Heart left ventricle (tissue), 13 donors: ENCODE results near the gene CPNE2.

Experiments used
- CTCF ChIP-seq, 12 donors: fragments of 200-600 bp; sonication (generic) in 4 of 12; IDR thresholded peaks; one replicate each; pipeline versions ENCODE4 v1.5.0 to v1.8.0; 2018 to 2022; ENCODE audit warnings: antibody characterized with exemption in 12 of 12, mild to moderate bottlenecking in 5 of 12
- POLR2A ChIP-seq, 2 donors: fragments of 450-650 bp; IDR thresholded peaks; one replicate each; pipeline ENCODE4 v1.6.1; 2017; ENCODE audit warnings: antibody characterized with exemption in 2 of 2, mild to moderate bottlenecking in 2 of 2, moderate library complexity in 2 of 2
- donor health status: ischemic (EF 13 %, LVEDD 7.1; RV severe dilation, severe dysfunction).
- donor health status: DM: no; HTN: yes; CAD: no.
- donor health status: DM: no; HTN: no; CAD: no.
- donor health status: ischemic (EF 25% LVEDD 6.9; RV normal size, moderate dysfunction).
- donor health status: ischemic (EF 25% LVEDD 5.7; RV mildly dilated, moderate dysfunction).
- donor health status: ischemic (EF 35%, LVEDD 5.7; RV mildly dilated, moderate dysfunction).
- donor health status: nonischemic (EF 11% LVEDD 7.7; RV severe dilation, severe dysfunction).
- donor health status: DM: yes; HTN: yes; CAD: no.
- donor health status: PGD.
- donor health status: ischemic (EF 29% LVEDD 5.4; RV normal size, mild dysfunction).
- donor health status: nonischemic (EF 23%, LVEDD 6.1; RV moderate dilation, normal function).

- TF ChIP-seq CTCF (IDR thresholded peaks at IDR 0.05) (no peak), POLR2A (IDR thresholded peaks at IDR 0.05) (no peak)
Measured at GRCh38 chr16:57172721-57173290, 80.4 kb downstream of the CPNE2 start.
